ENCODE measurements around the gene MFAP4. TPM values are rescaled to one million over a fixed set of nuclear protein-coding genes. Genes with fewer than 3 reads are reported as not detected.

MFAP4 gene
- total RNA-seq, 1 donor from 2014 or later: 37.7 TPM

GRCh38 chr17:19379361-19380065 is 7.5 kb downstream of the MFAP4 start:
- no peak for TF ChIP-seq CTCF (IDR thresholded peaks at IDR 0.05; ENCODE audit: partially characterized antibody, unreplicated experiment)
- Mint-ChIP-seq H3K27me3 (ENCODE audit: unreplicated experiment) (peaks cover 19% of the 10 kb centered on the region), H3K27ac (ENCODE audit: unreplicated experiment) (peak overlapping the region; percentile 85), H3K4me3 (ENCODE audit: unreplicated experiment) (peak overlapping the region; percentile 93), H3K9me3 (ENCODE audit: unreplicated experiment) (peaks cover 11% of the 10 kb centered on the region), H3K4me1 (ENCODE audit: low read depth, unreplicated experiment) (peaks cover 18% of the 10 kb centered on the region), H3K36me3 (ENCODE audit: unreplicated experiment) (no peaks in the 10 kb centered on the region)
- no peak for DNase-seq

- DNase-seq: no peak
- H3K4me1 Mint-ChIP-seq (ENCODE audit: low read depth, unreplicated experiment): peaks cover 15% of the 10 kb centered on the region
These were observed 8.3 kb downstream of the MFAP4 start, which contains the start of gene MAPK7 for GRCh38 chr17:19378416-19379360. Gene MAPK7 (plus strand): TSS chr17:19378498. CDS start chr17:19378901, 403 bp downstream.

GRCh38 chr17:19377602-19378415 is 9.2 kb downstream of the MFAP4 start:
- TF ChIP-seq CTCF (IDR thresholded peaks at IDR 0.05; ENCODE audit: partially characterized antibody, unreplicated experiment): no peak
- peak; percentile 99 for DNase-seq
- Mint-ChIP-seq H3K4me1 (ENCODE audit: low read depth, unreplicated experiment) (peaks cover 15% of the 10 kb centered on the region), H3K27ac (ENCODE audit: unreplicated experiment) (peak overlapping the region; percentile 97), H3K4me3 (ENCODE audit: unreplicated experiment) (peak overlapping the region; percentile 96), H3K9me3 (ENCODE audit: unreplicated experiment) (peaks cover 6% of the 10 kb centered on the region), H3K36me3 (ENCODE audit: unreplicated experiment) (no peaks in the 10 kb centered on the region), H3K27me3 (ENCODE audit: unreplicated experiment) (peaks cover 19% of the 10 kb centered on the region)

More at GRCh38 chr17:19378416-19379360, 8.3 kb downstream of the MFAP4 start, which contains the start of gene MAPK7:
- peak within 1 kb of the TSS; percentile 96 for H3K4me3 Mint-ChIP-seq (ENCODE audit: unreplicated experiment)
- H3K27ac Mint-ChIP-seq (ENCODE audit: unreplicated experiment): peak within 1 kb of the TSS; percentile 97
- H3K9me3 Mint-ChIP-seq (ENCODE audit: unreplicated experiment): peaks cover 7% of the 10 kb centered on the region
- H3K36me3 Mint-ChIP-seq (ENCODE audit: unreplicated experiment): no peaks in the 10 kb centered on the region
- peaks cover 19% of the 10 kb centered on the region for H3K27me3 Mint-ChIP-seq (ENCODE audit: unreplicated experiment)
- no peak for TF ChIP-seq CTCF (IDR thresholded peaks at IDR 0.05; ENCODE audit: partially characterized antibody, unreplicated experiment)

GRCh38 chr17:19376811-19377210 is 10.2 kb downstream of the MFAP4 start:
- no peak for DNase-seq
- H3K9me3 Mint-ChIP-seq (ENCODE audit: unreplicated experiment): peaks cover 6% of the 10 kb centered on the region

More at GRCh38 chr17:19376811-19377210, 10.2 kb downstream of the MFAP4 start:
- no peak for TF ChIP-seq CTCF (IDR thresholded peaks at IDR 0.05; ENCODE audit: partially characterized antibody, unreplicated experiment)
- H3K4me1 Mint-ChIP-seq (ENCODE audit: low read depth, unreplicated experiment): peaks cover 15% of the 10 kb centered on the region
- H3K36me3 Mint-ChIP-seq (ENCODE audit: unreplicated experiment): no peaks in the 10 kb centered on the region
- H3K27ac Mint-ChIP-seq (ENCODE audit: unreplicated experiment): peak overlapping the region; percentile 97
- peak overlapping the region; percentile 96 for H3K4me3 Mint-ChIP-seq (ENCODE audit: unreplicated experiment)
- H3K27me3 Mint-ChIP-seq (ENCODE audit: unreplicated experiment): peaks cover 19% of the 10 kb centered on the region

All from glutamatergic neuron (in vitro differentiated cells).